HEK293T (cell line): ENCODE data around the gene TAS2R60.

Experiments used
- CTCF ChIA-PET: fragments of 350-600 bp; formaldehyde crosslinking; extraction: SDS; loops from one replicate; lab custom pipeline; 2021; ENCODE audit warnings: antibody characterized with exemption, inconsistent platforms; lab: Yijun Ruan, JAX
- POLR2A ChIA-PET: fragments of 350-600 bp; formaldehyde crosslinking; extraction: SDS; loops from one replicate; lab custom pipeline; 2020; ENCODE audit warnings: antibody characterized with exemption, inconsistent platforms; lab: Yijun Ruan, JAX
- DNase-seq: peaks from one replicate; pipeline ENCODE4 v3.0.0; 2012; ENCODE audit warnings: mixed read lengths; ENCODE audit errors: extremely low spot score
- ARNT ChIP-seq: fragments of 450-650 bp; IDR thresholded peaks from 2 replicates; pipeline ENCODE4 v1.6.1; 2017; ENCODE audit warnings: mild to moderate bottlenecking
- BHLHE40 ChIP-seq: fragments of 450-650 bp; IDR thresholded peaks from 2 replicates; pipeline ENCODE4 v1.6.1; 2016; ENCODE audit warnings: mild to moderate bottlenecking, moderate library complexity, borderline replicate concordance
- CTBP1 ChIP-seq: fragments of 450-650 bp; IDR thresholded peaks from 2 replicates; pipeline ENCODE4 v1.6.1; 2016; ENCODE audit warnings: borderline replicate concordance
- ELF4 ChIP-seq: fragments of 450-650 bp; IDR thresholded peaks from 2 replicates; pipeline ENCODE4 v1.6.1; 2017; ENCODE audit warnings: antibody characterized with exemption
- FOXA1 ChIP-seq: fragments of 450-650 bp; IDR thresholded peaks from 2 replicates; pipeline ENCODE4 v1.6.1; 2016; ENCODE audit warnings: mild to moderate bottlenecking
- FOXK2 ChIP-seq: fragments of 450-650 bp; IDR thresholded peaks from 2 replicates; pipeline ENCODE4 v1.6.1; 2016; ENCODE audit warnings: mild to moderate bottlenecking
- FOXM1 ChIP-seq: fragments of 450-650 bp; IDR thresholded peaks from 2 replicates; pipeline ENCODE4 v1.6.1; 2017; ENCODE audit warnings: mild to moderate bottlenecking, borderline replicate concordance
- HDGF ChIP-seq: fragments of 450-650 bp; IDR thresholded peaks from 2 replicates; pipeline ENCODE4 v1.6.1; 2017; ENCODE audit warnings: antibody characterized with exemption, borderline replicate concordance
- L3MBTL2 ChIP-seq: fragments of 450-650 bp; conservative IDR thresholded peaks from 2 replicates; pipeline ENCODE4 v1.6.1; 2016; ENCODE audit warnings: mild to moderate bottlenecking
- LEF1 ChIP-seq: fragments of 450-650 bp; IDR thresholded peaks from 2 replicates; pipeline ENCODE4 v1.6.1; 2017; ENCODE audit warnings: mild to moderate bottlenecking, borderline replicate concordance
- NFRKB ChIP-seq: fragments of 450-650 bp; IDR thresholded peaks from 2 replicates; pipeline ENCODE4 v1.6.1; 2016; ENCODE audit warnings: mild to moderate bottlenecking, moderate library complexity
- SP1 ChIP-seq: fragments of 450-650 bp; IDR thresholded peaks from 2 replicates; pipeline ENCODE4 v1.6.1; 2017
- SUZ12 ChIP-seq: fragments of 450-650 bp; IDR thresholded peaks from 2 replicates; pipeline ENCODE4 v1.6.1; 2016; ENCODE audit warnings: mild to moderate bottlenecking
- TARDBP ChIP-seq: fragments of 450-650 bp; IDR thresholded peaks from 2 replicates; pipeline ENCODE4 v1.6.1; 2016
- ZNF384 ChIP-seq: fragments of 450-650 bp; IDR thresholded peaks from 2 replicates; pipeline ENCODE4 v1.6.1; 2016
- TF ChIP-seq, protein P1 (sequence below): fragments of 450-650 bp; IDR thresholded peaks from 2 replicates; pipeline ENCODE4 v1.6.1; 2016

TAS2R60 gene

DNA sequence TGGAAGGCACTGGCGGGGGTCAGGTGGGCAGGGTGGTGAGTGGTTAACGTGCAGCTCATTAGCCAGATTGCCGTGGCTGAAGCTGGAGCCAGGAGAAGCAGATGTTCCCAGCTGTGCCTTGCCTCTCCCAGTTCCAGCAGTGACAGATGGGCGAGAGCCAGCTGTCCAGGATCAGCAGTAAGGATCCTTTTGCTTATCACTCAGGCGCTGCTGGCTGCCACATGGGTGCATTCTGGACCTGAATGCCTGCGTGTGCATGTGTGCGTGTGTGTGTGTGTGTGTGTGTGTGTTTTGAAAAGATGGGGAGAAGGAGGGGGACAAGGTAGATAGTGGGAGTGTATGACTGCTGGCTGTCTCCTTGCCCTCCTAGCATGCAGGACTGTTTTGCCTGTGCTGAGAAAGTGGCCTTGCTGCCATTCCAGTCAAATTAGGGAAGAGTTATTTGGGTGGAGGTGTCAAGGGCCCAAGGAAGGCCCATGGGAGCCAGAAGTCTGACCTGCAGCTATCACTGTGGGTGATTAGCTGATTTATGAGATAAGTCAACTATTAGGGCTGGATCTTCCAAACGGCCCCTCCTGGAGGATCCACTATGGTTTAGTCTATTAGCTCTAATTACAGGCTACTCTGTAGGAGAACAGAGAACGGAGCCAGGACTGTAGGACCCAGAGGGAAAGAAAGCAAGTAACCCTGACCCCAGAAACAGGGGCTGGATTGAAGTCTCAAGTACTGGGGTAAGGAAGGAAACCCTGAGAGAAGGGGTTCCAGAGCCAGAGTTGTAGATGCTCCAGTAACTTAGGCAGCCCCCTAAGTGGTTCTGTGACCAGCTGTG lies 37.9 kb upstream of the TAS2R60 start:
- ChIA-PET CTCF (interaction anchor here (0.6 to 2.5 kb wide), 6 partner anchors 11 to 396 kb away, joined by 3 to 11 read pairs (median 4); no protein-coding TSS in a partner anchor), POLR2A (interaction anchor here (1.3 kb wide), 1 partner anchor 10 kb away, joined by 3 read pairs; no protein-coding TSS in a partner anchor)
- no peak for DNase-seq
- no peak for TF ChIP-seq ELF4
- TF ChIP-seq SUZ12 = no peak

DNA sequence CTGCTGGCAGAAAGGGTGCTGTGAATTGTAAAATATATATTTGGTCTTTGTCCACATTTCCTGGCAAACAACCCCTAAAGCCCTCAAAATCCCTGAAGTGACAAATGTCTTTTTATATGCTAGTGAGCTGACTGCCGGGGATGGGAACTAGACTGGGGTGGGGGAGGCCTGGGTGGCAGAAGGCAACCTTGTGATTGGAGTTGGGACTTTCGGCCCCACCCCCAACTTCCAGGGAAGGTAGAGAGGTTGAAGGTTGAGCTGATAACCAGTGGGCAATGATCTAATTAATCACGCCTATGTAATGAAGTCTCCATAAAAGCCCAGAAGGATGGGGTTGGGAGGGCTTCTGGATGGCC lies 37.3 kb upstream of the TAS2R60 start:
- no peak for TF ChIP-seq FOXK2
- no peak for TF ChIP-seq CTBP1
- ChIA-PET POLR2A (no interaction called here), CTCF (interaction anchor here (1.1 to 2.5 kb wide), 3 partner anchors 10 to 166 kb away, joined by 3 to 11 read pairs (median 6); no protein-coding TSS in a partner anchor)
- DNase-seq = no peak

DNA sequence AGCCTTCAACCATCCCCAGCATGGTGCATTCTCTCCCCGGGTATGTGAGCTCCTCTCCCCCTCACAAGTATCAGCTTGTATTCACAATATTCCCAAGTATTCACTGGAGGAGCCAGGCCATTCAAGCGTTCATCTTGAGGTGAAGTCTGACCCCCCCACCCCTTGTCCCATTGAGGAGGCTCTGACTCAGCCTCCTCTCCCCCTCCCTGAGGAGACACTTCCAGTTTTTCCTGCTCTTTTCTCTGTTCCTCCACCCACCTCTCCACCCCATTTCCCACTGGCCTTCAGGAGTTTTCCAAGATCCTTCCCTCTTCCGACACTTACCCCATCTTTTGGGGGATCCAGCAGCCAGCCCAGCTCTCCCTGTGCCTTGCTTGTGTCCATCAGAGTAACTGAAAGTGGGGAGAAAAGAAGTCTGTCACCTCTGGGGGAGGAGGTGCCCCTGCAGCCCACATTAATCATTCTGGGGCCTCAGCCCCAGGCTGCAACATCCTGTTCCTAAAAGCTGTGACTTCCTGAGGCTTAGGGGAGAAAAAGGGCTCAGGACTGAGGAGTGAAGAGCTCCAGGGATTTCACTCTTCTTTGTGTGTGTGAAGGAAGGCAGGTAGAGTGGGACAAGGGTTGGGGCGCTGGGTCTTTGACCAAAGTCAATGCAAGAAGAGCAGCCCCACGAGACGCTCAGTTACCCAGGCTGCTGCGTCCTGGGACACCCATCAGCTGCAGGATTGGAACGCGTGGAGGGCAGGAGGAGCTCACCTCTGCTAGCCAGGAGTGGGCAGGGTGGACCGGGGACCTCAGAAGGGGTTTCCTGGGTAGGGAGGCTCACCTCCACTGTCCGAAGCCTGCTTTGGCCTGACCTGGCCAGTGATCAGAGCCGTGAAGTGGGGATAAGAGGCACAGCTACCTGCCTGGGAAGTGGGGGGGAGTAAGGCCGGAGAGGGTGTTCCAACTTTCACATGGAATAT lies 35.7 kb upstream of the TAS2R60 start:
- POLR2A ChIA-PET = interaction anchor here (1.4 kb wide), 1 partner anchor 27 kb away, joined by 4 read pairs; no protein-coding TSS in a partner anchor
- TF ChIP-seq HDGF (no peak), SUZ12 (no peak), L3MBTL2 (no peak), FOXM1 (no peak), FOXK2 (no peak), SP1 (no peak), ARNT (no peak), CTBP1 (no peak), LEF1 (no peak), BHLHE40 (no peak), ELF4 (no peak), FOXA1 (no peak), NFRKB (no peak), ZNF384 (no peak), TARDBP (no peak)
- TF ChIP-seq, protein P1, sequence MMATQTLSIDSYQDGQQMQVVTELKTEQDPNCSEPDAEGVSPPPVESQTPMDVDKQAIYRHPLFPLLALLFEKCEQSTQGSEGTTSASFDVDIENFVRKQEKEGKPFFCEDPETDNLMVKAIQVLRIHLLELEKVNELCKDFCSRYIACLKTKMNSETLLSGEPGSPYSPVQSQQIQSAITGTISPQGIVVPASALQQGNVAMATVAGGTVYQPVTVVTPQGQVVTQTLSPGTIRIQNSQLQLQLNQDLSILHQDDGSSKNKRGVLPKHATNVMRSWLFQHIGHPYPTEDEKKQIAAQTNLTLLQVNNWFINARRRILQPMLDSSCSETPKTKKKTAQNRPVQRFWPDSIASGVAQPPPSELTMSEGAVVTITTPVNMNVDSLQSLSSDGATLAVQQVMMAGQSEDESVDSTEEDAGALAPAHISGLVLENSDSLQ = no peak
- DNase-seq = no peak
- CTCF ChIA-PET = interaction anchor here (0.6 to 2.5 kb wide), 5 partner anchors 9 to 192 kb away, joined by 3 to 11 read pairs (median 3); no protein-coding TSS in a partner anchor

GRCh38 chr7:143408252-143408685 lies 35.0 kb upstream of the TAS2R60 start:
- no peak for DNase-seq
- POLR2A ChIA-PET = no interaction called here
- CTCF ChIA-PET = interaction anchor here (0.6 to 1.0 kb wide), 6 partner anchors 8 to 873 kb away, joined by 3 to 4 read pairs (median 3); no protein-coding TSS in a partner anchor
- no peak for TF ChIP-seq ZNF384
- no peak for TF ChIP-seq FOXM1
- no peak for TF ChIP-seq SUZ12
- no peak for TF ChIP-seq CTBP1
- no peak for TF ChIP-seq TARDBP
- no peak for TF ChIP-seq L3MBTL2
- TF ChIP-seq FOXK2 = no peak

- POLR2A ChIA-PET = no interaction called here
- TF ChIP-seq HDGF (no peak), NFRKB (no peak), L3MBTL2 (no peak), SP1 (no peak), SUZ12 (no peak), FOXA1 (no peak), FOXM1 (no peak), ARNT (no peak), ZNF384 (no peak), BHLHE40 (no peak), ELF4 (no peak), TARDBP (no peak), LEF1 (no peak), CTBP1 (no peak), FOXK2 (no peak)
- TF ChIP-seq, protein P1 = no peak
- DNase-seq = peak; percentile 50
- CTCF ChIA-PET = interaction anchor here (0.6 to 1.0 kb wide), 2 partner anchors 29 to 874 kb away, joined by 3 read pairs; no protein-coding TSS in a partner anchor
Observed at GRCh38 chr7:143408686-143409561, 34.3 kb upstream of the TAS2R60 start, which contains the start of gene EPHA1. TSS of gene EPHA1 (minus strand) at chr7:143408856. CDS start at chr7:143408805, 51 bp downstream.

GRCh38 chr7:143410521-143411004 lies 32.7 kb upstream of the TAS2R60 start:
- DNase-seq = no peak
- POLR2A ChIA-PET = interaction anchor here (1.6 kb wide), 1 partner anchor 30 kb away, joined by 5 read pairs; no protein-coding TSS in a partner anchor
- CTCF ChIA-PET = no interaction called here
- TF ChIP-seq SUZ12 = no peak
- no peak for TF ChIP-seq ELF4
- TF ChIP-seq NFRKB = no peak
- no peak for TF ChIP-seq L3MBTL2
- no peak for TF ChIP-seq CTBP1
- no peak for TF ChIP-seq LEF1
- no peak for TF ChIP-seq HDGF
